GM21619 (cell line): Measurements from ENCODE around the gene ABCB11.

ENCODE experiments used
- ATAC-seq: cut with Tn5 transposase; IDR thresholded peaks from one replicate; pipeline ENCODE4 v1.9.1; 2021; ENCODE audit not compliant: unreplicated experiment

ABCB11 gene

DNA sequence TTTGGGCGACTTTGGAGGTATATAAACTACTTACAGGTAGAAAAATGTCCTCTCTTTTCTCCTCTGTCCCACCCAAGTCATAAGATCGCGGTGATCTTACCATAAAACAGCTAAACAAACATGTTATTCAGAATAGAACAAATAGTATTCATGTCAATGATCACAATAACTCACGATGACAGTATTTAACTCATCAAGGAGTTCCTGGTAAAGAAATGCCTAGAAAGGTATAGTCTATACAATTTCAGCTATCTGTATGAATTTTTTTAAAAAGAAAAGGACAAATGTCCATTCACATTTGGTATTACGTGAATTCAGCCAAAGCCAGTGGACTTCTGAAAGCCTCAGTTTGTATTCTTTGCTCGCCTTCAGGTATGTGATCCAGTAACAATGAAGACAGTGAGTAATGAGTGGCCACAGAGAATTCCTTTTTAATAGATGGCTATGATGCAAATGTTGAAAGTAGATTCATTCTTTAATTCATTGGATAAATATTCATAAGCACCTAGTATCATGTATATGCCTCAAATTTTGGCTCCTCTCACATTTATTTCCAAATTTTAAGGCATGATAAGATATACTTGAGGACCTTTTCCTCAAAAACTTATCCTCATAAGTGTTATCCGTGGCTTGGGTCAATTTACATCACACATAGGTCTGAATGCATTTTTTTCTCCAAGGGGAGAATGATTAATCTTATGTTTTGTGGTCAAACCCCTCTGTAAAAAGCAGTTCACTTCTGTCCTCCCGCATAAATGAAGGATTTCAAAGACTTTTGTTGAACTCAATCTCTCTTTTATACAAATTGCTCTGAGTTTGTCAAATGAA, 20.3 kb downstream of the ABCB11 start:
- no peak for ATAC-seq

DNA sequence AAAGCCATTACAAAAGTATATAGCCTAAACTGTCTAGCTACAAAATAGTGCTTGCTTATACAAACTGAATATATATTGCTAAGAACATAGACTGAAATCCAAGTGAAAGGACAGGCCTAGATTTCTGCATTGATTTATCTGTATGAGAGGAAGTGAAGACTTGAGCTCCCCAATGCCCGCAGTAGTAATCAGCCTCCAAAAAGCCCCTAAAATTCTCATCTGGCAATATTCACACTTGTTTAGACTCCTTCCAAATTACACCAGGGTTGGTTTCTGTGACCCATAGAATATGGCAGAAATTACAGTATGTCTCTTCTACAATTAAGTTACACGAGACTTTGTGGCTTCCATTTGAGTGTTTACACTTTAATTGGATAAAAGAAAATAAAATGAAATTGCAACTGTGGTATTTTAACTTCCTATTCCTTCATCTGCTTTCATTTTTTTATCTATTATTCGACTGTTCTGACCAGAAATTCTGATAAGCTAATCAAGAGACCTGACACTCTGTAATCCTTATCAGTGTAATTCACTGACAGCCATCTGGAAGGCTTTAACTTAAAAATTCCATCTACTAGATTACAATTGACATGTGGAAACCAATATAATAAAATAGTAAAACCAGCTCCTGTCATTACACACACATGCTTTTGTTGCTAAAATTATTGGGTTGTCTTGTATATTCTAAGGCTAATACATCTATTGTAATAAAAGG, 21.1 kb downstream of the ABCB11 start:
- no peak for ATAC-seq

DNA sequence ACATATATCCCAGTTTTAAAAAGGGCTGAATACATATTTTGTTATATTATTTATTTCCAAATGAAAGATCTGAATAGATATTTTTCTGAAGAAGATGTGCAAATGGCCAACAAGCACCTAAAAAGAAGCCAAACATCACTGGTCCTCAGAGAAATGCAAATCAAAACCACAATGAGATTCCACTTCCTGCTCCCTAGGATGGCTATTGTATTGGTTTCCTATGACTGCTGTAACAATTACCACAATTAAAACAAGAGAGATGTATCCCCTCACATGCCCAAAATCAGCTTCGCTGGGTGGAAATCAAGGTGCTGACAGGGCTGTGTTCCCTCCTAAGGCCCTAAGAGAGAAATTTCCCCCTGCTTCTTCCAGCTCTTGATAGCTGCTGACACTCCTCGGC, 23.2 kb downstream of the ABCB11 start:
- ATAC-seq = no peak

DNA sequence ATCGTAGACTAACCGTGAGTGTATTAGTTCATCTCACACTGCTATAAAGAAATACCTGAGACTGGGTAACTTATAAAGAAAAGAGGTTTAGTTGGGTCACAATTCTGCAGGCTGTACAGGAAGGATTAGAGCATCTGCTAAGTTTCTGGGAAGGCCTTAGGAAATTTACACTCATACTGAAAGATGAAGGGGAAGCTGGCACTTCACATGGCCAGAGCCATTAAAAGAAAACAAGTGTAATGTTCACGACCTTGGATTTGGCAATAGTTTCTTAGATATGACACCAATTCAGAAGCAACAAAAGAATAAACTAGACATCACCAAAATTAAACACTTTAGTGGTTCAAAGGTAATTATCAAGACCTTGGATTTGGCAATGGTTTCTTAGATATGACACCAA, 23.8 kb downstream of the ABCB11 start:
- ATAC-seq = no peak

DNA sequence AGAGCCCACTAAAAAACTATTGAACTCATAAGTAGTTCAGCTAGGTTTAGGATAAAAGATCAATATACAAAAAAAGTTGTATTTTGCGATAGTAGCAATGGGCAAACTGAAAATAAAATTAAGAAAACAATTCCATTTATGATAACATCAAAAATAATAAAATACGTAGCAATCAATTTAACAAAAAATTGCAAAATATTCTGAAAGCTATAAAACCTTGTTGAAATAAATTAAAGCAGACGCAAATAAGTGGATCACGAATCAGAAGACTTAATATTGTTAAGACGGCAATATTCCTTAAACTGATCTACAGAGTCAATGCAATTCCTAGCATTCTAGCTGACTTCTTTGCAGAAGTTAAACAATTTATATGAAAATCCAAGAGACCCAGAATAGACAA, 24.5 kb downstream of the ABCB11 start:
- ATAC-seq = no peak

DNA sequence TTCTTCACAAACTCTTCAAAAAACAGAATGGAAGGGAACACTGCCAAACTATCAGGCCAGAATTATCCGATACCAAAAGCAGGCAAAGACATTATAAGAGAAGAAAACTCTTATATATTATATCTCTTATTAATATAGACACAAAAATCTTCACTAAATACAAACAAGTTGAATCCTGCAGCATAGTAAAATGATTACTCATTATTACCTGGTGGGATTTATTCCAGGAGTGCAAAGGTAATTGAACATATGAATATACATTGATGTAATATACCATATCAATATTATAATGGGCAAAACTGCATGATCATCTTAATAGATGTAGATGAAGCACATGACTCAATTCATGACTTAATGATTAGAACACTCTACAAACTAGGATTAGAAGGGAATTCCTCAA, 25.1 kb downstream of the ABCB11 start:
- no peak for ATAC-seq

DNA sequence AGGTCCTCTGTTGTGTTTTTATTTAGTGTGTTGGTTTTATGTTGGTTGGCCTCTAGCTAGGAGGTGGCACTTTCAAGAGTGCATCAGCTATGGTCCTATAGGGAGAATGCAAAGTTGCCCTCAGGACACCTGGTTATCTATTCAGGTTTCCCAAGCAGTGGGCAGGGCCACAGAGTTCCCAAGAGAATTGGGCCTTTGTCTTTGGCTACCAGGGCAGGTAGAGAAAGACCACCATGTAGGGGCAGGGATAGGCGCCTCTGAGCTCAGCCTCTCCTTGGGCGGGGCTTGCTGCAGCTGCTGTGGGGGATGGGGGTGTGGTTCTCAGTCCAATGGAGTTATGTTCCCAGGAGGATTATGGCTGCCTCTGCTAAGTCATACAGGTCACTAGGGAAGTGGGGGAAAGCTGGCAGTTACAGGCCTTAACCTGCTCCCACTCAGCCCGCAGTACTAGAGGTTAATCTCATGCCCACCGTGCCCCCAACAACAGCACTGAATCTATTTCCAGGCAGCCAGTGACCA, 26.0 kb downstream of the ABCB11 start:
- no peak for ATAC-seq

DNA sequence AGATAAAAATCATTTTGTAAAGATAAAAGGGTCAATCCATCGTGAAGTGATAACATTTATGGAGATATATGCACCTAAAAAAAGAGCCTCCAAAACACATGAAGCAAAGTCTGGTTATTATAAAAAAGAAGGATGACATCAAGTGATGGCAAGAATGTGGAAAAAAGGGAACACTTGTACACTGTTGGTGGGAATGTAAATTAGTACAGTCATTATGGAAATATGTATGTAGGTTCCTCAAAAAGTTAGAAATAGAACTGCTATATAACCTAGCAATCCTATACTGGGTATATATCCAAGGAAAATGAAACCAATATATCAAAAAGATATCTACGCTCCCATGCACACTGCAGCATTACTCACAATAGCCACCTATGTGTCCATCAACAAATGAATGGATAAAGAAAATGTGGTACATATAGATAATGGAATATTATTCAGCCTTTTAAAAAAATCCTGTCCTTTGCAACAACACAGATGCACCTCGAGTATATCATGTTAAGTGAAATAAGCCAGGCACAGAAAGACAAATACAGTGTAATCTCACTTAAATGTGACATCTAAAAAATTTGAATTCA, 28.9 kb downstream of the ABCB11 start:
- ATAC-seq = no peak

DNA sequence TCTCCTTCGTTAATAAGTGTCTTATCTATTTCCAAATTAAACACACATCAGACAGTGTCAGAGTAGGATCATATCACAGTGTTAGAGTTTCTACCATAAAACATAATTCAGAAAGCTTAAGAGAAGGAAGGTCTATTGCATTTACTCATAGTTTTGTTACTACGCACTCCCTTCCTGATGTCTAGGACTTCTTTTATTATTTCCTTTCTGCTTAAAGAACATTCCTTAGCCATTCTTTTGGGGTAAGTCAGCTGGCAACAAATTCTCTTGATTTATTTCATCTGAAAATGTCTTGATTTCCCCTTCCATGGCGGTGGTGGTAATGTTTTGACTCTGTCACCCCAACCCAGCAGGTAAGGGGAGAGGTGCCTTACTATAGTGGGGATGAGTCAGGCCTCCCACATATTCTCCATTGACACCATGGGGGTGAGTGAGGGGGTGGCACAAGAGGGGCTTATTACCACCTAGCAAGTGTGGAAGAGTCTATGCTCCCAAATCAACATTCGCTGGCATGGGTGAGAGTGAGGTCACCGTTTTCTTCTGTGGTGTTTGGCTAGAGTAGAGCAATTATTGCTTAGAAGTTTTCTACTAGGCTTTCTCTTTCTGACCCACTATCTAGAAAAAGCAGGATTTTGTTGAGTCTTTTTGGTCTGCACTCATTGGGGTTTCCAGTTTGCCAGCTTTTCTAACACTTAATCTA, 29.9 kb downstream of the ABCB11 start:
- ATAC-seq = no peak

DNA sequence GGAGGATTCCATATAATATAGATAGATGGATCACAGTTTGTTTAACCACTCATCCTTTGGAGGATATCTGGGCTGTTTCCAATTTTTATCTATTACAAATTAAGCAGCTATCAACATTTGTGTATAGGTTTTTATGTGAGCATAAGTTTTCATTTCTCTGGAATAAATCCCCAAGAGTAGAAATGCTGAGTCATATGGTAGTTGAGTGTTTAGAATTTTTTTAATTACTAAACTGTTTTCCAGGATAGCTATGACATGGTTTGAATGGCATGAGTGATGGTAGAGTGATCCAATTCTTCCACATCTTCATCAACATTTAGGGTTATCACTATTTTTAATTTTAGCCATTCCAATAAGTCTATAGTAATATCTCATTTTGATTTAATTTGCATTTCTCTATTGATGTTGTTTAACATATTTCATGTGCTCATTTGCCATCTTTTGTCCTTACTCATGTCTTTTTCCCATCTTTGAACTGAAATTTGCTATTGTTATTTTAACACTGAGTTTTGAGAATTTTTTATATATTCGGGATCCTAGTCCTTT, 31.4 kb downstream of the ABCB11 start:
- no peak for ATAC-seq

DNA sequence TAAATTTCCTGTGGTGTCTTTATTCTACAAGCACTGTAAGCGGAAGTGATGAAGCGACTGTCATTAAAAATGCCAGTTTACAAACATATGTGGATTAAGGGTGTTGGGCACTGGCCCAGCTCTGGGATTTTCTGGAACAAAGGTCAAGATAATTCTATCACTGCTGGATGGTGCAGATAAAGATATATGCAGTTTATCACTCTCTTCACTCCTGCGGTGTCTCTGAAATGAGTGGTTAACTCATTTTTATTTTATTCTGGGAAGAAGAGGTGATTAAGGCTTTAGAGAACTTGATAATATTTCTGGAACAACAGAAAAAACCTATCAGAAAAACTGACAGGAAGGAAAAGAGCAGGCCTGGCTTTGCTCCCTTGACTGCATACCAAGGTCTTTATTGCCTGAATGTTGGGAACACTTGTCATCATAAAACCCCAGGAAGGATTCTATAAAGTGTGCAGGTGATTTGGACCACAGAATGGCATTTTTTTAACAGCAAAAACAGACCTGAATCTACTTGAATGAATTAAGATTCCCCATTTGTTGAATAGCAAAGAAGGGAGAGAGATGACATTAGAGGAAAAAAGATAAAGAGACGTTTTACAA, 32.4 kb downstream of the ABCB11 start:
- ATAC-seq = no peak

DNA sequence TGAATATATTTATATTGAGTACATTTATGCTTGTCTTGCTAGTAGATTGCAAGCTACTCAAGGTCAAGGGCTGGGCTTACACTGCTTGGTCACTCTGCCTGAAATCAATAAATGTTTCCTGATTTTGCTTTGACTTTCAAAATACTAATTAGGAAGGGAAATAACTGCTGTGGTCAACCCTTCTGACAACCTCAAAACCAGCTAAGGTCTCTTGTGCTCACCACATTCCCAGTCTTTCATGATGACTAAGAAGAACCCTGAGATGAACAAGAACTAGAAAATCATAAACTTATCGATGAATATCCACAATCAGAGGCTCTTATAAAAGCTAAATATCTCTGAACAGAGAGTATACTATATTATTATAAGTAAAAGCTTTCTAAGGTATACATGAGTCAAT, 33.3 kb downstream of the ABCB11 start:
- ATAC-seq = no peak

DNA sequence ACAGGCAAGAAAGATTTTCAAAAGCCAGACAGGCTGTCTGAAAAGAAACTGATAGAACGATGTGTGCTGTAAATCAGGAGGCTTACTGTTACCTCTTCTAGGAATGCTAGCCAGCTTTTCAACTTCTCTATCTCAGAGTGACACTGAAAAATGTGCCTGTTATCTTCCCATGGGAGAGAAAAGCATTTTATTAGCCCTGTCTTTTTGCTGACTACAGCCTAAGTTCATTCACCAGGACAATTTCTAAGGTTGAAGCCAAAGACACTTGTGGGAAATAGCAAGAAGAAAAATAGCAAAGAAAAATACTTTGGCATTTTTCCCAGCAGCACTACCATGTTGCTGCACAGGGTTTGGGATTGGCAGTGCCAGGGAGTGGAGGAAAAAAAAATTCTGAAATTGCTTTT, 34.0 kb downstream of the ABCB11 start:
- ATAC-seq = no peak

DNA sequence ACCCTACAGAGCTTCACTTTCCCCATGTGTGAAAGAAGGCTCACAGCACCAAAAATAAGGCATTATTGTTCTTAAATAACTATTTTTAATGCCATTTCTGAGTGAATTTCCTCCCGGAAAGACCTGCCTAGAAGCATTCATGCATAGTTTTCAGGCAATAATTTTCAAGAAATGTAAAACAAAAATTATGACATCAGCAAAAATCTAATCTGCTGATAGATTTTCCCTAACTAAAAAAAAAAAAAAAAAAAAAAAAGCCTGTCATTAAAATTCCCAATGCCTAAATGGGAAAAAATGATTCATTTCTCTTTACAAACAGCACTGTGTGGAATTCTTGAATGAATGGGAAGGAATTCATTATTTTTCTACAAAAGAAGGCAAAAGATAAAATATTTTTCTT, 35.4 kb downstream of the ABCB11 start:
- ATAC-seq = no peak

DNA sequence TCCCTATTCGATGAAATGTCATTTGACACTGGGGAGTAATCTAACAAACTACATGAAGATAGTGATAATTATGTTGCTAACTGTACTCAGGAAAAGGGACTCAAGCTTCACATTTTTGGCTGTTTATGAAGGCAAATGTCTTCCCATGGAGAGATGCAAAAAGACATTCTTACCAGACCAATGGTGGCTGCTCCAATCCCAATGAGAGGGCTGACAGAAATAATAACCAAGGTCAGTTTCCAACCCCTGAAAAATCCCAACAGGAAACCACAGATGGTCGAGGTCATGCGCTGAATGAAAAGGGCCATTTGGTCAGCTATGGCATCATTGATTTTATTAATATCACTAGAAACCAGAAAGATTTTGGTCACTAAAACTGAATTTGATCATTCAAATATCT, 37.6 kb downstream of the ABCB11 start:
- no peak for ATAC-seq

DNA sequence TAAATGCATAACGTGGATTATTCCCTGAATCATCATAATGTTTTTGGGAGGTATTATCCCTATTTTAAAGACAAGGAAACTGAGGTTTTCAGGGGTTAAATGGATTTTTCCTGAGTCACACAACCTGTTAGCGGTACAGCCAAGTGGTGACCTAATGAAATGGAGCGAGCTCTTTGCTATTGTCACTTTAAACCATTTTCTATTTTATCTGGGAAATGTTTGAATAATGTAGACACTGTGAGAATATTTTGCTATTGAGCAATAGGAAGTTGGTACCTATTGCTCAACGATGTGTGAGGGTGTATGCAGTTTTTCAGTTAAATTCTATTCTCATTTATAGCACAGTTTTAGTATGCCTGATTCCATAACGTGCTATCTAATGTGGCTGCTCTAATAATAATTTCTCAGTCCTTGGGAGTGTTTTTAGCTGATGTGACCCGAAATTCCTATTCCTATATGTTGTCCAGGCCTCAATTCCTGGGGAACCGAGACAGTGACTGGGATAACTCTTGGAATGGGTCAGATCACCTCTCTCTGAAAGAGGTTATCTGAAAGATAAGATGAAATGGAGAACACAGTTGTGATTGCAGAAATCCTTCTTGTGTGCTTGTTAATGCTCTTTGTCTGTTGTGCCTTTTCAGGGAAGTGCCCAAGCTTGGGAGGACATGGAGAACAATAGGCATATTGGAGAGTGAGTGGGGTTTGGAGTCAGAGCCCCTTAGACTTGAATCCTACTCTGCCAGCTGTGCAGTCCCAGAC, 38.4 kb downstream of the ABCB11 start:
- no peak for ATAC-seq

DNA sequence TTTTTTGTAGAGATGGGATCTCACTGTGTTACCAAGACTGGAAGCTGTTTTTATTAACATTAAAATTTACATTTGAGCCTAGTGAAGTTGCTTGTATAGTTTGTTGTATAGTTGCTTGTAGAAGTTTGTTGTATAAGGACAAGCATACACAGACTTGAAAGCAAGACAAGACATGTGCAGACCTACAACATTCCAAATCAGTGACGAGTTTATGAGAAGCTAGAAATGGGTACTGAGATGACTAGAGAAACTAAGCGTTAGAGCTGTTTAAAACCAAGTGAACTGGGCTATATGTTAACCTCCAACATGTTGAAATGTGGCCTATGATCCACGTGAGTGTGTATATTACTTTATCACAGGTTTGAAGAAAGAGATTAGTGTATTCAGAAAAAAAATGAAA, 39.1 kb downstream of the ABCB11 start:
- ATAC-seq = no peak

DNA sequence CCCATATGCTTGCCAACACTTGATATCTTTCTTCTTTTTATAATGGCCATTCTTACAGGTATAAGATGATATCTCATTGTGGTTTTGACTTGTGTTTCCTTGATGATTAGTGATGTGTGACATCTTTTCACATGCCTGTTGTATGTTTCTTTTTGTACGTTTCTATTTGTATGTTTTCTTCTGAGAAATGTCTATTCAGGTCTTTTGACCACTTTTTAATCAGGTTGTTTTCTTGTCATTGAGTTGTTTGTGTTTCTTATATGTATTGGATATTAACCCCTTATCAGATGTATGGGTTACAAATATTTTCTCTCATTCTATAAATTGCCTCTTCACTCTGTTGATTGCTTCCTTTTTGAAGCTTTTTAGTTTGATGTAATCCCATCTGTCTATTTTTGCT, 42.4 kb downstream of the ABCB11 start:
- ATAC-seq = no peak

DNA sequence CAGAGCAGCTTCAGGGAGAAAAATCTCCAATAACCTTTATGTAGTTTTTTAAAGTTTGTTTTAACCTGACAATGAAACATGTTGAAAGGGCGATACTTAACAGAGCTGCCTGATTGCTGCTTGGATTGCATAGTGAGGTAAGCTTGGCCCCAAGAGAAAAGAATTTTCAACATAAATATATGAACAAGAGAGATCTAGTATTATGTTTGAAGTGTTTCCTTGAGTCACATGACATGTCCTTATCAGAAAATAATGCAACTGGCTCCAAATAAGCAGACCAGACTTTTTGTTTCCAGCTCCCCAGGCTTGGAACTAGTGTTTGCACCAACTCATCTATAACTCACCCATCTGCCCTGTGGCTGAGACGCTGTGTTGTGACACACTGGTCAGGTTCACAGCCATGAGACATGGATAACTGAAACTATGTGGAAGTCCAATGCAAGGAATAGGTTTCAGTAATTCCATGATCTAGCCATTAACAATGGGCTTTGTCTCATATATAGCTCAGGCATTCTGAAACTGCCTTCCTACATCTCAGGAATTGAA, 44.7 kb downstream of the ABCB11 start:
- ATAC-seq = no peak

DNA sequence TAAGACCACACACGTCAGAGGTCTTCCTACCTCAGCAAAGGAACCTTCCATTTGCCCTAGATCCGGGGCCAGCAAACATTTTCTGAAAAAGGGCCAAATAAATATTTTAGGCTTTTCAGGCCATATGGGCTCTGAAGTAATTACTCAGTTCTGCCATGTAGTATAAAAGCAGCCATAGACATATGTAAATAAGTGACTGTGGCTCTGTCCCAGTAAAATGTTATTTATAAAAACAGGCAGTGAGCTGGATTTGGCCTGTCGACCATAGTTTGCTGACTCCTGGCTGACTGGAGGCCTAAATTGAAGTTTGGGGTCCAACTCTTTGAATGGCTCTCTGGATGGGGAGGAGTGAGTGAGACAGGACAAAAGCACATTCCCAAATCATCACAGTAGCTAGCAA, 49.5 kb downstream of the ABCB11 start:
- ATAC-seq = no peak
